Neural progenitor cell (in vitro differentiated cells): ENCODE results near the gene NUDT16L1.

Source experiments
- CTCF ChIP-seq: fragments of 200-600 bp; sonication (generic); IDR thresholded peaks from 2 replicates; pipeline ENCODE4 v1.5.1; 2017; ENCODE audit warnings: antibody characterized with exemption, mild to moderate bottlenecking
- EZH2phosphoT487 ChIP-seq: fragments of 200-600 bp; sonication (generic); IDR thresholded peaks from 2 replicates; pipeline ENCODE4 v1.6.1; 2017; ENCODE audit warnings: antibody characterized with exemption

DNA sequence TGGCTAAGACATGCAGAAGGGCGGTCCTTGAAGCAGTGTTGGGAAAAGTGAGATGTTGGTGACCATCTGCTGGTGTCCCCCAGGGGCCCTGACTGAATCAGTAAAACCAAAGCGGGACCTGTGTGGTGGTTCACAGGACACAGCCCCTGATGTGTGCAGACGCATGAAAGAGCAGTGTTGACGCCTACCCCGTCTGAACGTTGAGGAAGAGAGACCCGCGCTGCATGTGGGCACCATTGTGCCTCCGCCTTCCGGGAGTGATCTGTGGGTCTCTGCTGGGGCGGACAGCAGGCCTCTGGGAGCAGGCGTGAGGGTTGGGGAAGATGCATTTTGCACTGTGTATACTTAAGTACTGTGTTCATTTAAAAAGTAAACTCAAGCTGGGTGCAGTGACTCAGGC lies 37.1 kb upstream of the NUDT16L1 start:
- no peak for TF ChIP-seq CTCF
- TF ChIP-seq EZH2phosphoT487 = no peak
